Progenitor cell of endocrine pancreas (in vitro differentiated cells): ENCODE data around the gene GZMB. TPM values are rescaled to one million over a fixed set of nuclear protein-coding genes. Genes with fewer than 3 reads are reported as not detected.

Experiments
- DNase-seq: peaks from one replicate; pipeline ENCODE4 v3.0.0; 2021; ENCODE audit warnings: low spot score; ENCODE audit not compliant: unreplicated experiment
- H3K27ac Mint-ChIP-seq: 2 replicates; pipeline ENCODE4 v1.8.0; 2021; ENCODE audit warnings: mild to moderate bottlenecking, moderate library complexity, mixed read lengths
- H3K27me3 Mint-ChIP-seq: 2 replicates; pipeline ENCODE4 v1.8.0; 2021; ENCODE audit warnings: mixed read lengths
- H3K36me3 Mint-ChIP-seq: 2 replicates; pipeline ENCODE4 v1.8.0; 2022; ENCODE audit warnings: mixed read lengths; ENCODE audit not compliant: insufficient read depth
- H3K4me1 Mint-ChIP-seq: 2 replicates; pipeline ENCODE4 v1.8.0; 2021; ENCODE audit warnings: low read depth, mixed read lengths
- H3K4me3 Mint-ChIP-seq: 2 replicates; pipeline ENCODE4 v1.8.0; 2021; ENCODE audit warnings: low read depth, mild to moderate bottlenecking, moderate library complexity, mixed read lengths
- H3K9me3 Mint-ChIP-seq: 2 replicates; pipeline ENCODE4 v1.8.0; 2021; ENCODE audit warnings: low read depth, mixed read lengths
- CTCF ChIP-seq: fragments of 200-600 bp; sonication (generic); IDR thresholded peaks from one replicate; pipeline ENCODE4 v1.5.0; 2021; ENCODE audit warnings: antibody characterized with exemption, mild to moderate bottlenecking; ENCODE audit not compliant: unreplicated experiment
- total RNA-seq: library from RNA; stranded (reverse); gene quantifications from 2 replicates; pipeline ENCODE4 v1.2.1, GENCODE V29; 2021

GZMB gene
- total RNA-seq, 1 donor from 2014 or later: not detected

DNA sequence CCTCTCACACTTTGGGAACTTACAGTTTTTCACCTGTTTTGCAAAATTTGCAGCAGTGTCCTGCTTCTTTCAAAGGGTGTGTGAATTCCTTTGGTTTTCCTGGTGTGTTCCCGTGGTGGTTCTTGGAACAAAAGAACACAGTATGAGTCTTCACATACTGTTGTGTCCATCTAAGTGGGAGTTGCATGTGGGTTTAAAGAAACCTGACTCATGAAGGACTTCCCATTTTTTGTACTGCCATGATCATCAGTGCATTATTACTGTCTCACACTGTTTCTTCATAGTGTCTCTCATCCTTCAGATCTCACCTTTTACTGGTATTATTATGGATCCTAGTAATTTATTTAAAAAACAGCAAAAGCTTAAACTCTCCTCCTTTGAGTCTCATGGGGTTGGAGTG, 20.7 kb downstream of the GZMB start:
- no peaks in the 10 kb centered on the region for H3K36me3 Mint-ChIP-seq
- peaks cover 20% of the 10 kb centered on the region for H3K9me3 Mint-ChIP-seq
- no peak for DNase-seq
- no peak for TF ChIP-seq CTCF
- no peak overlapping the region for H3K27ac Mint-ChIP-seq
- H3K27me3 Mint-ChIP-seq: no peaks in the 10 kb centered on the region
- H3K4me1 Mint-ChIP-seq: no peaks in the 10 kb centered on the region
- H3K4me3 Mint-ChIP-seq: no peak overlapping the region

- no peak for TF ChIP-seq CTCF
- peaks cover 15% of the 10 kb centered on the region for H3K9me3 Mint-ChIP-seq
- no peak overlapping the region for H3K4me3 Mint-ChIP-seq
- H3K27ac Mint-ChIP-seq: no peak overlapping the region
- H3K36me3 Mint-ChIP-seq: no peaks in the 10 kb centered on the region
- H3K27me3 Mint-ChIP-seq: no peaks in the 10 kb centered on the region
- no peaks in the 10 kb centered on the region for H3K4me1 Mint-ChIP-seq
- DNase-seq: no peak
Measured at GRCh38 chr14:24612196-24612595, 21.8 kb downstream of the GZMB start.

- Mint-ChIP-seq H3K36me3 (no peaks in the 10 kb centered on the region), H3K27ac (no peak within 1 kb of the TSS), H3K9me3 (peaks cover 6% of the 10 kb centered on the region), H3K27me3 (no peaks in the 10 kb centered on the region), H3K4me3 (no peak within 1 kb of the TSS), H3K4me1 (peaks cover 2% of the 10 kb centered on the region)
- DNase-seq: no peak
- TF ChIP-seq CTCF: no peak
Measured at GRCh38 chr14:24609655-24610344, 24.2 kb downstream of the GZMB start, which contains the start of gene GZMH. TSS of gene GZMH (minus strand) at chr14:24609685. CDS start at chr14:24609613, 72 bp downstream.

DNA sequence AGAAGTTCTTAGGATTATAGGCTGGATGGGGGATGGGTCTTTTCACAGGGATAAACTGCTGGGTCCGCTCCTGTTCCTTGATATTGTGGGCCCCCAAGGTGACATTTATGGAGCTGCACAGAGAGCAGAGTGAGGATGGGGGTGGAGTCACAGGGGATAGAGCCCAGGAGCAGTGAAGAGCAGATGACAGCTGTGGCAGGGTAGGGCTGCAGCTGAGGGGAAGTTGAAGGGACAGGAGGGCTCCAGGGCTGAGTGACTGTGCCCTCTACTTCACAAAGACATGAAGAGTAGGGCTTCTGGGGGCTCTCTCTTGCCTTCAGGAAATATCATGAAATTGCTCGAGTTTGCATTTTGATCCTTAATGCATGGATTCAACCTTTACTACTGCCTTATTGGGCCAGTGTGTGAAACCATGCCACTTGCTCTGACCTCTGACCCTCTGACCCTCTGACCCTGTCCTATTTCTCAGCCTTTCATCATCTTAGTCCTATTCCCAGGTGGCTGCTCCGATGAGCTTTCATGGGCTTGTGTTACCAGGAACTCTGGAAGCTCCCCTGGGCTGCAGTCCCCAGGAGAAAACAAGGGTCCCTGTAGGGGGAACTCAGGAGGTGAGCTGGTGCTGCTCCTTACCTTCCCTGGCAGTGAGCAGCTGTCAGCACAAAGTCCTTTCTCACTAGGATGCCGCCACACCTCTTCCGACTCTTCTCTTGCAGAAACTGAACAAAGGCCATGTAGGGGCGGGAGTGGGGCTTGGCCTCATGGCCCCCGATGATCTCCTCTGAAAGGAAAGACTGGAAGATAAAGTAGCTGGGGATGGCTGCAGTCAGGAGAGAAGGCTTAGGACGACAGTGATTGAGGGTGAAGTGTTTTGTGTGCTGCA, 26.1 kb downstream of the GZMB start:
- no peak overlapping the region for H3K4me3 Mint-ChIP-seq
- H3K9me3 Mint-ChIP-seq: peaks cover 9% of the 10 kb centered on the region
- no peaks in the 10 kb centered on the region for H3K36me3 Mint-ChIP-seq
- DNase-seq: no peak
- no peaks in the 10 kb centered on the region for H3K27me3 Mint-ChIP-seq
- peaks cover 2% of the 10 kb centered on the region for H3K4me1 Mint-ChIP-seq
- no peak for TF ChIP-seq CTCF
- no peak overlapping the region for H3K27ac Mint-ChIP-seq

DNA sequence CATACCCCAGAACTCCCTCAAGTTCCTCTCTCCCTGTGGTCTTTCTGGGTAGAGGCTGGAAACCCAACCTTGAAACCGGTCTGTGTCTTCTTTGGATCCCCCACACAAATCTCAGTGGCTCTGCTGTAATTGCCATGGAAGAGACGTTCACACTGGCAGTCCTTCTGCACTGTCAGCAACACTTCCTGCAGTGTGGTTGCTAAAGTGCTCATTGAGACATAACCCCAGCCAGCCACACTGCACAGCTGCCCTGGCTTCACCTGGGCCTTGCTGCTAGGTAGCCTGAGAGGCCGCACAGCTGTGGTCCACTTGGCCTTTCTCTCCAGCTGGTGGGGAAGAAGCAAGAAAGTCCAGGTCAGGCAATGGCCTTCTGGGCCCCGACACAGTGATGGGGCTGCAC, 26.9 kb downstream of the GZMB start:
- no peaks in the 10 kb centered on the region for H3K27me3 Mint-ChIP-seq
- TF ChIP-seq CTCF: no peak
- peaks cover 2% of the 10 kb centered on the region for H3K4me1 Mint-ChIP-seq
- H3K4me3 Mint-ChIP-seq: no peak overlapping the region
- H3K27ac Mint-ChIP-seq: no peak overlapping the region
- peaks cover 9% of the 10 kb centered on the region for H3K9me3 Mint-ChIP-seq
- no peaks in the 10 kb centered on the region for H3K36me3 Mint-ChIP-seq
- no peak for DNase-seq
